Common myeloid progenitor, CD34-positive (primary cell): Measurements from ENCODE around the gene PTPRN.

Source experiments
- CTCF ChIA-PET: fragments of 350-600 bp; sonication (Branson Sonifier 250); formaldehyde crosslinking; loops from one replicate; lab custom pipeline; 2021; ENCODE audit warnings: antibody characterized with exemption; lab: Charles Lee
- POLR2A ChIA-PET: fragments of 350-600 bp; sonication (Branson Sonifier 250); formaldehyde crosslinking; loops from one replicate; lab custom pipeline; 2021; ENCODE audit warnings: antibody characterized with exemption; lab: Charles Lee
- DNase-seq, 3 donors: peaks; one replicate each; pipeline versions ENCODE4 v3.0.0 to v3.0.0-alpha.2; 2013
- H3K27ac ChIP-seq, 2 experiments: 1 replicate in 1 of 2; 2 replicates in 1 of 2; pipeline ENCODE4 v1.7.0; 2013; ENCODE audit warnings: inconsistent platforms in 2 of 2, low read length in 2 of 2, mild to moderate bottlenecking in 2 of 2, low read depth in 1 of 2, moderate library complexity in 1 of 2; ENCODE audit not compliant: severe bottlenecking in 2 of 2, insufficient read depth in 1 of 2, poor library complexity in 1 of 2
- H3K27me3 ChIP-seq, 5 experiments: replicated peaks in 2 of 5; 1 replicate in 3 of 5; 2 replicates in 2 of 5; pipeline versions ENCODE4 v1.6.1 to v1.7.0; 2013; ENCODE audit warnings: low read length in 4 of 5, mild to moderate bottlenecking in 2 of 5, moderate library complexity in 2 of 5, inconsistent platforms in 1 of 5; ENCODE audit not compliant: insufficient read depth in 5 of 5, control insufficient read depth in 4 of 5
- H3K36me3 ChIP-seq, 4 experiments: 1 replicate in 2 of 4; 2 replicates in 2 of 4; pipeline versions ENCODE4 v1.6.1 to v1.7.0; 2013; ENCODE audit warnings: low read length in 3 of 4, control low read depth in 1 of 4, mild to moderate bottlenecking in 1 of 4; ENCODE audit not compliant: control insufficient read depth in 4 of 4, insufficient read depth in 4 of 4
- H3K4me1 ChIP-seq, 4 experiments: 1 replicate in 3 of 4; 2 replicates in 1 of 4; pipeline versions ENCODE4 v1.6.1 to v1.7.1; 2013; ENCODE audit warnings: low read length in 3 of 4, mild to moderate bottlenecking in 3 of 4, control low read depth in 1 of 4, inconsistent platforms in 1 of 4, moderate library complexity in 1 of 4; ENCODE audit not compliant: control insufficient read depth in 4 of 4, insufficient read depth in 4 of 4; ENCODE audit errors: control extremely low read depth in 1 of 4
- H3K4me3 ChIP-seq, 7 experiments: 1 replicate in 4 of 7; 2 replicates in 3 of 7; pipeline versions ENCODE4 v1.5.1 to v1.7.0; 2013; ENCODE audit warnings: mild to moderate bottlenecking in 7 of 7, low read length in 6 of 7, moderate library complexity in 6 of 7, inconsistent platforms in 2 of 7, low read depth in 2 of 7, control low read depth in 1 of 7; ENCODE audit not compliant: insufficient read depth in 4 of 7, control insufficient read depth in 1 of 7; ENCODE audit errors: extremely low read depth in 1 of 7
- H3K9me3 ChIP-seq, 5 experiments: 1 replicate in 4 of 5; 2 replicates in 1 of 5; pipeline versions ENCODE4 v1.6.1 to v1.7.1; 2013; ENCODE audit warnings: low read length in 4 of 5, mild to moderate bottlenecking in 2 of 5, inconsistent platforms in 1 of 5, low read depth in 1 of 5, moderate library complexity in 1 of 5; ENCODE audit not compliant: control insufficient read depth in 4 of 5, insufficient read depth in 2 of 5; ENCODE audit errors: control extremely low read depth in 1 of 5
- WGBS: methylation state at CpG from one replicate; pipeline ENCODE4 v1.1.5; 2013; ENCODE audit not compliant: insufficient coverage; 5-methylcytosine and 5-hydroxymethylcytosine counted together

Gene PTPRN

DNA sequence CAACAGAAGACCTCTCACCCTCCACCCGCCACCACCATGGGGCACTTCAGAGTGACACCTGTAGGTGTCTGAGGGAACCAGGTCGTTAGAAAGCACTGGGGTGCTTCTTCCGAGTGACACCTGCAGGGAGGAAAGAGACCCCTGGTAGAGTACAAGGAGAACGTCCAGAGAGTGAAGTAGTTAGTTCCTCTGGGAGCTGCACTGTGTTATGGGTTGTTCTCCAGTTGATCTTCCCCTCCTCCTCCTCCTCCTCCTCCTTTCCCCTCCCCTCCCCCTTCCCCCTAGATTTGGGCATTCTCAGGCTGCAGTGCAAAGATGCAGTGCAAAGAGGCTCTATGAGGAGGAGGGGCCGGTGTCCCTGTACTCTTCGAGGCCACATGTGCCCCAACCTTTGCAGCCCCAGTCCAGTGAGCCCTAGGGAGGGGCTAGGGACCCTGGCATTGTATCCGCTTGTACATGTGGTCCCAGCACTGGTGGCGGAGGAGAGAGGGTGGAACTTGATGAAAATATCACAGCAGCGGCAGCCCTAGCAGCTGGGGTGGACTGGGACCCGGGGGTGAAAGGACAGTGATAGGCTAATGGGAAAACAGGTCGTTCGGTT is 29.2 kb downstream of the PTPRN start:
- no peak for DNase-seq

DNA sequence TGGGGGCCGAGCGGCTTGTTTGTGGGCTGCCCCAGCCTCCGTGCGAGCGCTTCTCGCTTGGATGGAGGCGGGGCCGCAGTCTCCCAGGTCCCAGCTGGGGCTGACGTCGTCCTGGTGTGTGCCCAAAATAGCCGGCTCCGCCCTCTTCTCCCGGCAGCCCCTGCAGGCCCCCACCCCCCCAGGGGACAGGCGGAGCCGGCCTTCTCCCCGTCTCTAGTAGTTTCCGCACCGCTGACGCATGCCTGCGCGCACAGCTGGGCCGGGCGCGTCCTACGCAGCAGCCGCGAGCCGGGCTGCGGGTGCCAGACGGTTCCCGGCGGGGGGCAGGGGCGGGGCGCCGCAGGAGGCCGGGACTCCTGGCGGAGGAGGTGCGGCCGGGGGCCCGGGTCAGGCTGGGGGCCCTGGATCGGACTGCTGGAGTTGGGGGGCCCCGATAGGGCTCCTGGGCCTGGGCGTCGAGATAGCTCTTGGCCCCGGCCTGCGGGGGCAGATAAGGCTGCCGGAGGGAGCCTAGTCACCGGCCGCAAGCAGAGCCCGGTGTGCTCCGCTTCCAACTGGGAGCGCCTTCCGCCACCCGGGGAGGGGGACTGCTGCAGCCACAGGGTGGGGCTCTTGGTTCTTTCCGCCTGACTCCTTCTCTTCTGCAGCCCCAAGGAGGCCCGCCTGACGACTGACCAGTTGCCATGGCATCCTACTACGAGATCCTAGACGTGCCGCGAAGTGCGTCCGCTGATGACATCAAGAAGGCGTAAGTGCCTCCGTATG is 29.9 kb downstream of the PTPRN start, which contains the start of gene DNAJB2:
DNAJB2 (plus strand) TSS at position 216 of the 765 bp plus-strand sequence; CDS start at position 684, 468 bp downstream.
- peaks cover 8 to 32% (median 28%) of the 10 kb centered on the region in 4 experiments for H3K4me1 ChIP-seq
- under 1% methylated on average over 57 of the region's 65 CpGs for WGBS
- H3K9me3 ChIP-seq, result no peaks in the 10 kb centered on the region
- H3K4me3 ChIP-seq, result peak within 1 kb of the TSS; percentile 22 to 77 (median 65)
- H3K36me3 ChIP-seq, result peaks cover 2 to 22% (median 12%) of the 10 kb centered on the region in 4 experiments
- no peaks in the 10 kb centered on the region for H3K27me3 ChIP-seq
- H3K27ac ChIP-seq, result peak within 1 kb of the TSS; percentile 68 to 84
- ChIA-PET CTCF (interaction anchor here (0.8 to 18.3 kb wide), 15 partner anchors 10 to 254 kb away, joined by 3 to 381 read pairs (median 4); partner anchors contain the start of genes ABCB6, GLB1L, STK16 and TUBA4A), POLR2A (interaction anchor here (0.8 to 1.7 kb wide), 4 partner anchors 14 to 109 kb away, joined by 3 to 12 read pairs (median 4); partner anchors contain the start of genes ANKZF1, ATG9A and DNPEP)
- peak; percentile 98 to 99 (median 99) for DNase-seq

More for the DNA sequence above, 29.2 kb downstream of the PTPRN start:
- CTCF ChIA-PET, result interaction anchor here (1.6 to 18.3 kb wide), 4 partner anchors 15 to 108 kb away, joined by 4 to 381 read pairs (median 44); partner anchors contain the start of genes TUBA4A and TUBA4B
- H3K4me3 ChIP-seq, result peak overlapping the region; percentile 22 to 76 (median 58)
- 63% methylated on average over 8 of the region's 12 CpGs for WGBS
- peaks cover 8 to 32% (median 28%) of the 10 kb centered on the region in 4 experiments for H3K4me1 ChIP-seq
- H3K27me3 ChIP-seq, result no peaks in the 10 kb centered on the region
- H3K9me3 ChIP-seq, result no peaks in the 10 kb centered on the region
- H3K27ac ChIP-seq, result peak overlapping the region; percentile 68 to 84
- POLR2A ChIA-PET, result interaction anchor here (0.6 to 1.7 kb wide), 5 partner anchors 13 to 596 kb away, joined by 3 to 12 read pairs (median 3); partner anchors contain the start of genes ANKZF1, ATG9A and DNPEP
- H3K36me3 ChIP-seq, result peaks cover 2 to 29% (median 16%) of the 10 kb centered on the region in 4 experiments

DNA sequence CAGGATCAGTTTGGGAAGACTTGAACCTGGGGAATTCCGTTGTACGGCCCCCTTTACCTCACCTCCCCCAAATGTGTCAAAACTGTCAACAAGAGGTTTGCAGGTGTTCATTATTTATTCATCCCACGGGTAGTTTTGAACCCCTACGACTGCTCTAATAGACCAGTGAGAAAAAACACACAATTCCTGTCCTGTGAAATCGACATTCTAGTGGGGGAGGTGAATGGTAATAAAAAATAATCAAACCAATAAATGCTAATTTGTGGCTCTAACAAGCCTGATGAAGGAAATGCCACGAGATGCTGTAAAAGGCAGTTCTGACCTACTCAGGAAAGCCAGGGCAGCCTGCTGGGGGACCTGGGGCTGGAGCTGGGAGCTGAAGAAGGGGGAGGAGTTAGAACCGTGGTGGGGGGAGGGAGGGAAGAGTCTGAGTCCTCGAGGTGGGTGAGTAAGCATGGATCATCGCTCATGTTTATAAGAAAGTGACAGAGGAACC is 30.5 kb downstream of the PTPRN start:
- 3% methylated on average over 6 of the region's 9 CpGs for WGBS
- no peaks in the 10 kb centered on the region for H3K9me3 ChIP-seq
- ChIA-PET POLR2A (interaction anchor here (1.4 to 1.7 kb wide), 3 partner anchors 16 to 109 kb away, joined by 3 to 12 read pairs (median 5); partner anchors contain the start of genes ANKZF1, ATG9A and DNPEP), CTCF (interaction anchor here (0.8 to 18.3 kb wide), 17 partner anchors 9 to 253 kb away, joined by 3 to 381 read pairs (median 4); partner anchors contain the start of genes ABCB6, GLB1L, STK16 and TUBA4A)
- peaks cover 0 to 19% (median 9%) of the 10 kb centered on the region in 4 experiments for H3K36me3 ChIP-seq
- H3K27ac ChIP-seq, result peak overlapping the region; percentile 68 to 84
- DNase-seq, result no peak
- peaks cover 8 to 32% (median 28%) of the 10 kb centered on the region in 4 experiments for H3K4me1 ChIP-seq
- H3K4me3 ChIP-seq, result peak overlapping the region in 6 of 7 experiments; percentile 58 to 77 (median 66)
- peaks cover 0 to 4% (median 0%) of the 10 kb centered on the region in 5 experiments for H3K27me3 ChIP-seq

DNA sequence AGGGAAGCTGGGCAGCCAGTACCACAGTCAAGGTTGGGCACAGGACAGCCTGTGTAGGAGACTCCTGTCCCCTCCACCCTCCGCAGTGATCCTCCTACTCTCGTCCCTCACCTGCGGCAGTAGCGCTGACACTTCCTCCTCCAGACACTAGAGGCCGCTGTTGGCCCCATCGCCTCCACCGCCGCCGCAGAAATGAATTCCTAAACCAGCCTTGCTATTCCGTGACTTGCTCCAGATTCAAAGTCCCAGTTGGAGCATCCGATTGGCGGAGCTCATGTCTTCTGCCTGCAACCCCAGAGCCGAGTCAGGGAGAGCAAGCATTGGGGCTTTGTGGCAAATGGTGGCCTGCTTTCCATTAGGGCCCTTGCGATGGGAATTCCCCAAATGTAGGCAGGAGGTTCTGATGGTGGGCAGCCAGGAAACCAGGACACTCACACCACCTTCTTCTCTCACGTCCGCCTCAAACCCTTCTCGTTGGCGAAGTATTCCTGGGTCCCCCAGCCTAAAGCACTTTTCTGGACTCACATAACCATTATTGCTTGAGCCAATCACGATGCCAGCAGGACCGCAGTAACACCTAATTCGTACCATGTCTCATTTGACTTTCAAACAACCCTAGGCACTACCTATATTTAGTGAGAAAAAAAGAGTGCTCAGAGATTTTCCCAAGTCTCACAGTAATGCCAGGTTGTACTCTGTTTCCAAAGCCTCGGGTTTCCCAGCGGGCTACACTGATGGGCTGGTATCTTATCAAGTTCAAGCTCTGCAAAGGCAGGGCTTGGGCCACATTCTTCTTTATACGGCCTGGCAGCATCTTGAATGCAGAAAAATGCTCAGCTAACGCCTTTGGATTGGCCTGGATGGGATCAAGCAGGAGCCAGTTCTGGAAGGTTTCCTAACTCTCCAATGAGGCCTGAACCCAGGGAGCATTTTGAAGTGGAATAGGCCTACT is 31.2 kb downstream of the PTPRN start:
- Histone ChIP-seq H3K27ac (peak overlapping the region; percentile 68 to 84), H3K4me1 (peaks cover 8 to 32% (median 28%) of the 10 kb centered on the region in 4 experiments), H3K27me3 (peaks cover 0 to 4% (median 0%) of the 10 kb centered on the region in 5 experiments), H3K36me3 (peaks cover 0 to 14% (median 5%) of the 10 kb centered on the region in 4 experiments), H3K9me3 (no peaks in the 10 kb centered on the region), H3K4me3 (peak overlapping the region in 6 of 7 experiments; percentile 58 to 77 (median 66))
- 28% methylated on average over 23 of the region's 25 CpGs for WGBS
- DNase-seq, result peak in 2 of 3 donors; percentile 64 to 65
- CTCF ChIA-PET, result interaction anchor here (0.9 to 18.3 kb wide), 24 partner anchors 8 to 111 kb away, joined by 3 to 381 read pairs (median 4); partner anchors contain the start of genes GLB1L, STK16, TUBA4A and TUBA4B
- POLR2A ChIA-PET, result interaction anchor here (1.7 kb wide), 1 partner anchor 17 kb away, joined by 12 read pairs; no protein-coding TSS in a partner anchor

DNA sequence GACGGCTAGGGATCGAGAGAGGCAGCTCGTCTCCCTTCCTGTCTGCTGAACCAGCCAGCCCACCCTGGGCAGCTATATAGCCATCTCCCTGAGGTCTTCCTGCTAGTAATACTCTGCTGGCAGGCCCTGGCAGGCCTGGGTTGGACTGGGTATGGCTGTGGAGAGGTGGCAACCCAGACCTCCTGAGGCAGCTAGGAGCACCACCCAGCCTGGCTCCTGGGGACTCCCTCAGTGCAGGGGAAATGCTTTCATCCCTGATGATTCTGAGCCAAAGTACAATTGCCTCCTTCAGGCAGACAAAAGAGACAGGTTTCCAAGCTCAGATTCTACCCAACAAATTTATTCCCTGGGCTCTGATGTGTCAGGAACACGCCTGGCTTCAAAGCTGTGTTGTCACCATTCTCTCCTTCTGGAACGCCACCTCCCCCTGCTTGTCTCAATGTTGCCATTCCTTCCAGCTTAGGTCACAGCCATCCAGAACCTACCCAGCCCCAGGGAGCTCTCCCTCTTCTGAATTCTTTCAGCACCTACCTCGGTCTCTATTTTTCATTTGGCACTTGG is 34.8 kb downstream of the PTPRN start:
- no peak for DNase-seq
- POLR2A ChIA-PET, result interaction anchor here (1.2 kb wide), 1 partner anchor 21 kb away, joined by 3 read pairs; the partner anchor contains the start of genes TUBA4A and TUBA4B
- Histone ChIP-seq H3K9me3 (no peaks in the 10 kb centered on the region), H3K4me1 (peaks cover 8 to 19% (median 18%) of the 10 kb centered on the region in 4 experiments), H3K27me3 (peaks cover 0 to 11% (median 0%) of the 10 kb centered on the region in 5 experiments), H3K36me3 (no peaks in the 10 kb centered on the region), H3K27ac (no peak overlapping the region), H3K4me3 (no peak overlapping the region)
- CTCF ChIA-PET, result interaction anchor here (0.7 to 18.3 kb wide), 4 partner anchors 20 to 77 kb away, joined by 3 to 381 read pairs (median 43); partner anchors contain the start of genes TUBA4A and TUBA4B
- WGBS, result 88% methylated on average over 5 of the region's 6 CpGs
